HL-60/S4 (cell line): Measurements from ENCODE around the gene MPP4.
"Not testable (repeated sequence)": the region's sequence is repeated elsewhere in the genome, so short reads cannot be mapped to it uniquely, and the experiment has no call there.

Experiments
- in situ Hi-C: fragments of 300-500 bp; cut with MboI; formaldehyde crosslinking; loops from 2 replicates; pipeline ENCODE4 v1.14.3; 2022; ENCODE audit warnings: low sequenced_read_pairs

Gene MPP4

DNA sequence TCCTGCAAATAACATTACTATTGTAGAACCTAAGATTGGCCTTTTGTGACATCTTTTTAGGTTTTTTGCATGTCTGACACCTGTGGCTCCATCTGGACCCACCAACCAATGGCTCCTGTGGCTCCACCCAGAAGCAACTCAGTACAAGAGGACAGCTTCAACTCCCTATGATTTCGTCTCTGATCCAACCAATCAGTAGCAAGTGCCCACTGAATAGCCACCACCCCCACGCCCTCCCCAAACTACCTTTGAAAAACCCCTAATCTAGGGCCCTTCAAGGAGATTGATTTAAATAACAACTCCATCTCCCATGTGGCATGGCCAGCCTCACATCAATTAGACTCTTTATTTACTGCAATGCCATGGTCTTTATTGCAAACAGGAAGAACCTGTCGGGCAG is 23.6 kb downstream of the MPP4 start:
- in situ Hi-C loops, result no loop called here

DNA sequence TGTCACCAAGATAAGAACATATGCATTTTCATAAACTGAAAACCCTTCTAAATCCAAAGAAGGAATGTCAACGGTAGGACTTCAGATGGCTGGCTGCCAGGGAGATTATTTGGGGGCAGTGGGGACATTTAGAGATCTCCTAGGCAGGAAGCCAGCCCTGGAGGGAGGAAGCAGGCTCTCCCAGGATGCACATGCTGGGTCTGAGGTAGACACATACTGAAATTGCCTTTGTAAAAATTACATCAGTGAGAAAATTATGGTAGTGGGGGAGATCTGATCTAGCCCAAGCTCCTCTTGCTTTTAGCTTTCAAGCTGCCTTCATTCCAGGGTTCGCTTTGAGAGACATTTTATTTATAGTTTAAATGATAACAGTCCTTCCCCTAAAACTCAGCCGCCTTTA is 24.1 kb downstream of the MPP4 start:
- in situ Hi-C loops, result no loop called here

DNA sequence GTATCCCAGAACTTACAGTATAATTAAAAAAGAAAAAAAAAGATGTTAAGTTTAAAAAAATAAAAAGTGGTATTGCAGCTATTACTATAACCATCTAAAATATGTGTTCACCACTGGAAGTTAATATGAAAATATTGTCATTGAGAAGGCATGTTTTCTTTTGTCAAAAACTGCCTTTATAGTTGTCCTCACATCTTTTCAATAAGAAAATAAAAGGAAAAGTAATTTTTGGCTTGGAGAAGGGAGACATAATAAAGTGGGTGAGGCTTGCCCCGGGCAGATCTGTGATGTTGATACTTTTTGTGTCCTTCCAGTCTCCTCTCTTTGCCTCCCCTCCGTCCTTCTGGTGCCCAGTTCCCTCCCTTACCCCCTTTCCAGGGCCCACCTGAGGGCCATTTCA is 24.9 kb downstream of the MPP4 start:
- in situ Hi-C loops, result no loop called here

DNA sequence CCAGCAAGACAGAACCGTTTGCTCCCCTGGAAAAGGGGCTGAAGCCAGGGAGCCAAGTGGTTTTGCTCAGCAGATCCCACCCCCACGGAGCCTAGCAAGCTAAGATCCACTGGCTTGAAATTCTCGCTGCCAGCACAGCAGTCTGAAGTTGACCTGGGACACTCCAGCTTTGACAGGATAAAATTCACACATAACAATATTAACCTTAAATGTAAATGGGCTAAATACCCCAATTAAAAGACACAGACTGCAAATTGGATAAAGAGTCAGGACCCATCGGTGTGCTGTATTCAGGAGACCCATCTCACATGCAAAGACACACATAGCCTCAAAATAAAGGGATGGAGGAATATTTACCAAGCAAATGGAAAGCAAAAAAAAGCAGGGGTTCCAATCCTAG is 27.2 kb downstream of the MPP4 start:
- in situ Hi-C loops, result not testable (repeated sequence)

DNA sequence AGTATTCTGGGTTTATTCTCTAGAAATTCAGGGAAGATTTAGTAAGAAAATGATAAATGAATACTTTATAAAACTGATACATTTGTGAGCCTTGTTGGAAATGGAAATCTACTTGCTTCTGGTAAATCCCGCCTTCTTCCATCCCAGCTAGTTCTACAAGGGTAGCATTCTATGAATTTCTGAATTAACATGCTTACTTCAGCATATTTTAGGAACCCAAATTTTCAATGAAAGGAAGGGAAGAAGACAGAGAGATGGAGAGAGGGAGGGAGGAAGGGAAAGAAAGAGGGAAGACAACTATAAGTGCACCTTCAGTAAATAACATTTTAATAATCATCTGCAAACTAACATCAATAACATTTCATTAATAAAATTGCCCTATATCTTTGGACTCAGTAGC is 28.6 kb downstream of the MPP4 start:
- in situ Hi-C loops, result no loop called here

DNA sequence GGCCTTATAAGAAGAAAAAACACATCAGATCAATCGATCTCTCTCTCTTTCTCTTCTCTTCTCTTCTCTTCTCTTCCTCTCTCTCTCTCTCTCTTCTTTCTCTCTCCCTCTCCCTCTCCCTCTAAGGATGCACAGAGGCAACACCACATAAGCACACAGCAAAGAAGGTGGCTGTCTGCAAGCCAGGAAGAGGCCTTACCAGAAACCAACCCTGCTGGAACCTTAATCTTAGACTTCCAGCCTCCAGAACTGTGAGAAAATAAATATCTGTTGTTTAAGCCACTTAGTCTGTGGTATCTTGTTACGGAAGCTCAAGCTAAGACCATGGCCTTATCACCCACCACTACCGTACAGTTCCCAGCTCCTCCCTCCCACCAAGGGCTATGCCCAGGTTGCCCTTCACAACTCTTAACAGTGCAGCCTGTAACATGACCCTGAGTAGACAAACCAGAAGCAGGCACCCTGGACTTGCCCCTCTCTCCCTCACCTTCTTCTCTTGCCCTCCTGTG is 30.0 kb downstream of the MPP4 start:
- in situ Hi-C loops, result no loop called here

DNA sequence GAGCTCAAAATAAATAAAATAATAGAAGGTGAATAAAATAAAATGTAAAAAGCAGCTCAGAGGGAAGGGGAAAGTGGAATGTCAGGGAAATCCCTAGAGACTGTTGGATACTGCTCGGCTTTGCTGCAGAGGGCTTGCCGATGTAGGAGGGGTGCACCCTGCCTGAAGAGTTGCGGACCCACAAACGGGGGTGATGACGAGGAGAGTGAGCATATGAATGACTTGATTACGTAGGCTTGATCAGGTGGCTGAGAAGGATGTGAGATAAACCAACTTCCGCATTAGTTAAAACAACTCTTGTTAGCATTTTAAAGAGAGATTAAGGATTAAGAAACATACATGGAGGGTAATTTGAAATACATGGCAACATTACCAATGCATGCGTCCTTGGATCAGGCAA is 34.1 kb downstream of the MPP4 start:
- in situ Hi-C loops, result no loop called here

DNA sequence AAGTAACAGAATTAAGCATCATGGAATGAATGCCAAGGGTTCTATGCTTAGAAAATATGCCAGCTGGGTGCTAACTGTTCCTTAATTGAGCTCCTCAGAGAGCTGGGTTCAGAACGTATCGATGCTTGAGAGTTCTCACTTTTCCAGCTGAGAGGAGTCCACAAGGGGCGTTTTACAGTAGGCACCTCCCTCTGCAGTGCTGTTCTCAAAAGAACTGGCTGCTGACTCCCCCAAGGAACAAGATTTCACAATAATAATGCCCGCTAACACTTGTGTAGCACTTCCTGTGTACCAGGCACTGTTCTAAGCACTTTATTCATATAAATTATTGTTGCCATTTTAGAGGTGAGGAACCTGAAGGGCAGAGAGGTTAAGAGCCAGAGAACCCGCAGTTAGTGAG is 37.1 kb downstream of the MPP4 start:
- in situ Hi-C loops, result no loop called here

DNA sequence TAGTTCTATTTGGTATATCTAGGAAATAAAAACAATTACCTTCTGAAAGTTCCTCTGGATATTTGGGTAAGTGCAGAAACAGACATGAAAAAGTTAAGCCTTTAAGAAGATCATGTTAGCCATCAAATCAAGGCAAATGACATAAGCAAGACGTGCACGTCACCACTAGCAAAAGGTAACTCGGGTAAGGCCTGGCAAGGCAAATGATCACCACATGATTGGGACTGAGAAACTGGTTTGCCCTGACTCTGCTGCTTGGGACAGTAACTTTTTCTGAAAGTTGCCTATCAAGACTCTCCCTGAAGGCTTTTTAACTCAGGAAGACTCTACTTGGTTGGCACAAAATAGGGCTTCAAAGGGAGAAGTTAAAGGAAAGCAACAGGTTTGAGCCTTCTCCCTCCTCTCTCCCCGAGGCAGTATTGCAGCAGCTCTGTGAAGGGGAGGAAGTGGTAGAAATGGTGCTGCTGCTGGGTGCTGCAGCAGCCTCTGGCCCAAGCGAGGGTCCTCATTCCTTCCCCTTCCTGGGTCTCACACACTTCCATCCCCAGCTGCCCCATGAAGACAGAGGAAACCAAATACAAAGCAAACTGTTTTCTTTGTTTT is 38.0 kb downstream of the MPP4 start:
- in situ Hi-C loops, result no loop called here

DNA sequence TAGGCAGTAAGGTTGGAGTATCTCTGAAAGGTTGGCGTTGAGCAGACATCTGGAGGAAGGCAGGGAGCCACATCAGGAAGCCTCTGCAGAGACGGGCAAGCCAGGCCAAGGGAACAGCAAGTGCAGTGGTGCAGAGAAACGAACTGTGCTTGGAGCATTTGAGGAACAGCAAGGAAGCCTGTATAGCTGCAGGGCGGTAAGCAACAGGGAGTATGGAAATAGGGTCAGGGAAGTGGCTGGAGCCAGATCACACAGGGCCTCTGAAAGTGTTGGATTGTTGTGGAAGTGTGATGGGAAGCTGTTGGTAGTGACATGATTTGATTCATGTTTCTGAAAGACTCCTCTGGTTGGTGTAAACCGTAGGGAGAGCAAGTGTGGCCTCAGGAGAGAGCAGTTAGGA is 41.7 kb downstream of the MPP4 start:
- in situ Hi-C loops, result no loop called here

DNA sequence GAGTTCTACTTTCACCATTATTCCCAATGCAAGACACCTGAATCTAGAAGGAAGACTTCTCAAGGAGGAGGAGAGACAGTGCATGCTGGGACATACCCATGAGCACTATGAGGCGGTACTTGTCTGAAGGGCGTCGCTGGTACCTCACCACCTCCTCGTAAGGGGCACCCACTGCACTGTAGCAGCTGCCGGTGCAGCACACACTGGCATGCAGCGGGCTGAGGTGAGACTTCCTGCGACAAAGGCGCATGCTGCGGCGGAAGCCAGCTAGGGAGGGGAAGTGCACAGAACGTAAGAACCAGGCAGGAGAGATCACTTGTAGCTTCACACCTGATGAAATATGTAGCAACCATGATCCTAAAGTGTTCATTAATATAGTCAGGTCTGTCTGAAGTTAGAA is 42.3 kb downstream of the MPP4 start:
- in situ Hi-C loops, result no loop called here

DNA sequence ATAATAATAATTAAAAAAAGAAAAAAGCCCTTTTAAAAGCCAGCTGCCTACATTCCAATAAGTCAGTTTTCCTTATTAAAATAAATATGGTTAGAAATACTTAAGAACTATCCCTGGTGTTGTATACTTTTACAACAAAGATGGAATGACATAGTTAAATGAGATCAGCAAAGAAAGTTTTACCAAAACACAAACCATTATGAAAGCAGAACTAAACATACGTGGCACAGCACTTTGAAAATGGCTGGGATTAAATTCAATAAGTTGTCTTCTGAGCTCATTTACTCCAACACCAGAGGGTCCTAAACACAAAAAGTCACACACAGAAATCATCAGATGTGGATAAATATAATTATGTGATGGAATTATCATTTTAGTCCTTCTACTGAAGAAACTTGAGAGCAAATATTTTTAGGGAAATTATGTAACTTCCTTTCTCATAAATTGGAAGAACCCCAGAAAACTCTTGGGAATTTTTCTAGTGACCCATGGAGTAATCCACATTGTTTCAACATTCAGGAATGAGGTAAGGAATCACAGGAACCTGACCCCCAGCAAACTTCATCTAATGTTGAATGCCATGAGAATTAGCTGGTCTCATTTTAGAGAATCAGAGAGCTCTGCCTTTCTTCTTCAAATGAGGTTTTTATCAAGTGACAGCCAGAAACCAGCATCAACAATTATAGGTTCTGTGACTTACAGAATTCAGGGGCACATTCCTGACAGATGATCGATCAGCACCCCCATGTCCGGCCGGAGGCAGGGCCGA is 43.6 kb downstream of the MPP4 start:
- in situ Hi-C loops, result no loop called here

DNA sequence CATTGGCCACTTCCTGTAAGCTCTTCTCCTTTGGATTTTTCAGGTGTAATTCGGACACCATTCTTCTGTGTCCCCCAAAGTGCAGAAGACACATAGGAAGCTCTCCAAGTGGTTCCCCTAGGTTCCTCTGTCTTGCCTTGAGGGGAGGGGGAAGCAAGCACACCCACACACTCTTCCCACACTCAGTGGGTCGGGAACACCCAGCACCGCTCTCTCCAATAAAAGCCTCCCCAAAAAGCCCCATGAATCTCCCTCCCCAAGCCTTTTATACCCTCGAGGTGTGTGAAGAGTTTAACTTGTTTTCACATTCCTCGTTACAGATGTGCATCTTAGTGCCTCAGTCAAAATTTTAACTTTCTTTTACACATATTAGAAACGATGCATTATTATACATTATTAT is 45.2 kb downstream of the MPP4 start:
- in situ Hi-C loops, result no loop called here

DNA sequence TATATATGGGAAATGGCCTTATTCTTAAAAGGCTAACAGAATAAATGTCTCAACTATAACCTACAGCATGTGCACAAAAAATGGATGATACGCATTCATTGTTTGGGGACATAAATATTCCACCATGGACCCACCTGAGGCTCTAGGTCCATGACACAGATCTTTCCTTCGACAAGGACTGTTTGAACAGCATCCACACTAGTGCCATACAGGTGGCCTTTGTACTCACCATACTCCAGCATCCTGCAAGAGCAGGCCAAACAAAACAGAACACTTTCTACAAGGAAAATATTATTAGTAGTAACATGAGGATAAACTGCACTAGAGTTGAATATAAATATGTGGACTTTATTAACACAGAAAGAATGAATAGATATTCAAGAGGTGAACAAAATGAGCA is 49.0 kb downstream of the MPP4 start:
- in situ Hi-C loops, result no loop called here

DNA sequence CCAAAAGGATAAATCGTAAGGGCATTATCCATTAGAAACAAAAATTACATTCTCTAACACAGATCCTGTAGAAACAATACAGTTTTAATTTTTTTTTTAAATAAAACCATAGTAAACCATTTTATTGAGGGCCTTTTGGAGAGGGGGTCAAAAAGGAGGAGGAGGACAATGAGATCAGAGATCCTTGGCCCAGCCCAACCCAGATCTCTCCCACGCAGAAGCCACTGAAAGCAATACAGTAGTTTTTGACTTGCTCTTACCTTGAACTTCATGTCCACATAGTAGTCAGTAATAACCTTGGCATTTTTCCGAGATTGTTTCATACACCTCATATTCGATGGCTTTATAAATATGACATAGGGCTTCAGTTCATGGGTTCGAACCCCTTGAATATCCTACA is 51.0 kb downstream of the MPP4 start:
- in situ Hi-C loops, result no loop called here

DNA sequence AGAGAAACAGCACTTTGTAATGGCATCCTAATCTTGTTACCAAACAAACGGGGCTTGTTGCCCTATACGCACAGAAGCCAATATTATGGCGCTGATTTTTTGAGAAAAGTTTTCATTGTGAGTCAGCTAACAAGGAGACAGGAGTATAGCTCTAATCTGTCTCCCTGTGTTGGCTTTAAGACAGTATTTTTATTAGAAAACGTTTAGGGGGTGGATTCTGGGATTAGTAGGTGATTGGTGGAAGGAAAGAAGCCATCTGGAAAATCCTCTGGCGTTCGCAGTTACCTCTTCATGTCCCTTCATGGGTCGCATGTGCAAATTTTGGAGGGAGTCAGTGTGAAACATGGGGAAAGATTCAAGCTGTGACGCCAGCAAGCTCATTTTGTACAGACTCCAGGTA is 54.4 kb downstream of the MPP4 start:
- in situ Hi-C loops, result no loop called here

DNA sequence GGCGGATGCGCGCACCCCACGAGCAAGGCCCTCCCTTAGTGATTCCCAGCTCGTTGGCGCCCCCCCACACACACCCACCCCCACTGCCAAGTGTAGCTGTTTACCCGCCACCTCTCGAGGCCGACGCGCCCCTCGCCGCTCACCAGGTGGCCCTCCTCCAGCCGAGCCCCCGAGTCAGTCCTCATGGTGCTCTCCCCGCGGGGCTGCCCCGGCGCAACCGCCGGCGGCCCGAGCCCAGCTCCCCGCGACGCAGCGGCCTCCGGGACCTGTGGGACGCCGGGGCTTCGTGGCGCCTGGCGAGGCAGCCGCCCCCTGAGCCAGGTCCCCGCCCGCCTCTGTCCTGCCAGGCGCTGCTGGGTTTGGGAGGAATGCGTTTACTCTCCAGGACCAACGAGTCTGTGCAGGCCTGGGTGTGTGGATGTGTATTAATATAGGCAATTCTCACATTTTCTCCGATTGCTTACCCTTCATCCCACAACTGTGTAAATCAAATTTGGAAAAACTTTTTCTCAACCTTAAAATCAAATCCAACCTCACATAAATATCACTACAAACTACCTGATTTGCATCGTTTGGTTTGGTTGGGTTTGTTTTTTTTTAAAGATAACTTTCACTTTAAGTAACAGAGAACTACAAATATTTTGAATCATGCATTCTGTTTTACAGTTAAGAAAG is 55.1 kb downstream of the MPP4 start, which contains the start of gene TMEM237:
Gene TMEM237 (minus strand): TSS at position 288 of the 675 bp plus-strand sequence. CDS start 103 bp downstream, at position 185.
- in situ Hi-C loops, result no loop called here

DNA sequence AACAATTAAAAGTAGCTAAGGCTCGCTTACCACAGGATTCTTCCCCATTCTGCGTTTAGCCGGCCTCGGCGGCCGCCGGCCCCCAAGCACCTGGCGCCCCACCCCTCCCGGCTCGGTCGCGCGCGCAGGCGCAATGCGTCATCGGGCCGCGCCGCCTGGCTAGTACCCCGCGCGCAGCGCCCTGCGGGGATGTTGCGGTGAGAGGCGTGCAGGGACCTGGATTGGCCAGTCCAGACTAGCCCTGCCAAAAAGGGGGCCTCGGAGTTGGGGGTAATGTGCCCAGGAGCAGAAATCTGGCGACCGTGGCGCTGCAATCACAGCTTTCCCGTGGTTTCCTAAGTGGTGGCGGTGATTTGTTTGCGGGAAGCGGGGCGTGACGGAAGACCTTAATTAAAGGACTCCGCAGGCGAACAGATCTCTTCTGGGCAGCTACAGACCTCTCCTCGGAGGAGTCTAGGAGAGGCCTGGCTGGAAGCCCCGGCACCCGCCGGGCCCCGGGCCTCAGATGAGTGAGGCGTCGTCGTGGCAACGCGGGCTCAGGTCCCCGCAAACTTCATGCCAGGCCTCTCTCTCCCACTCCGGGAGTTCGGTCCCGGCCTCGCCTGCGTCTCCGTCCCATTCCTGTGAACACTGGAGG is 55.7 kb downstream of the MPP4 start:
- in situ Hi-C loops, result no loop called here

DNA sequence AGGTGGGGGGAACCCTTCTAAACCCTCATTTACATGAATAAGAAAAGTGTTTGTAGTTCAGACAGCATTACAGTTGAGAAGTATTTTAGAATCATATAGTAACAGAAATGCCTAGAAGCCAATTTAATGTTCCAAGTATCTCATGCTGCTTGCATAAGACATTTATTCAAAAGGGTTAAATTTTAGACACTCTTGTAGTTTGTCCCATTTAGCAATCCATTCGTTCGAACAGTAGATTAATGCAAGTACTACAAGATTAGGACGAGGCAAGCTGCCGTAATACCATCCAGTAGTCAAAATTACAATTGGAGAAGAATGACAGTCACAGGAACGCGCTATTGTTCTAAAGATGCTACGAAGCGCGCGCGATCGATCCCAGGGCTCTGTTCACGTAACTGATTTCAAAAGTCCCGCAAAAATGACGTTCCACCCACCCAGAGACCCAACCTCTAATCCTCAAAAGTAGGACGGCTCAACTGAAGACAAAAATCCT is 56.3 kb downstream of the MPP4 start:
- in situ Hi-C loops, result no loop called here

DNA sequence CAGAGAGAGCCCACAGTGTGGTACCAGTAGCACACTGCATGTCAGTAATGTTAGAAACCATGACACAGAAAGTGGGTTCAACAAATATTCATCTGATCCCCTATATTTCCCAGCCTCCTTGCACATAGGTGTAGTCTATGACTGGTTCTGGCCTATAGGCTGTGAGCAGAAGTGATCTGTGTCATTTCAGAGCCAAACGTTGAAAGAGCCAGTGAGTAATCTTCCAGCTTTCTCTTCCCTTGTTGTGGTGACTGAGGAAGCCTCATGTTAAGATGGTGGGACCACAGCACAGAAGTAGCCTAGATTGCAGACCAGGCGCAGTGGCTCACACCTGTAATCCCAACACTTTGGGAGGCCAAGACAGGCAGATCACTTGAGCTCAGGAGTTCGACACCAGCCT is 59.2 kb downstream of the MPP4 start:
- in situ Hi-C loops, result no loop called here

DNA sequence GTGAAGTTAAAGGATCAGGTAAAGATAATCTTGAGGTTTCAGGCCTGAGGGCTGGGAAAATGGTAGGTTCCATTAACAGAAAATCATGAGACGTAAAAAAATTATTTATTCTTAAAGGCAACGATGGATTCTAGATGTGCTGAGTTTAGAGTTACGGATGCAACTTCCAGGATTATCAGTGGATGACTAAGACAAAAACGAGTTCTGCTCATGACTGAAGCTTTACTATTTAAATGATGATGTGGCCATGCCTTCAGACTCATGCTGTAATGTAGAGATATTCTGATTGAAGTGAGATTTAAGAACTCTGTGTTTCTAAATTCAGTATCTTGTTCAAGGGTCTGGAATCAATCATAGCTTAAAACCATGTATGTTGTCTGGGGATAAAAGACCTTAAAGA is 60.1 kb downstream of the MPP4 start:
- in situ Hi-C loops, result no loop called here
